Stimulated activated CD8-positive, alpha-beta memory T cell treated with anti-CD3 and anti-CD28 coated beads, Interleukin-12 subunit alpha, Interleukin-12 subunit beta, amount 100 ng/mL, for 4 hours (primary cell): Measurements from ENCODE around the gene CELF5.
A peak's percentile ranks its signal among the peaks of the same experiment; 100 is the strongest.
"Not testable (repeated sequence)": the region's sequence is repeated elsewhere in the genome, so short reads cannot be mapped to it uniquely, and the experiment has no call there.

Experiments
- DNase-seq: peaks from one replicate; pipeline ENCODE4 v3.0.0-alpha.2; 2020; ENCODE audit warnings: low read depth

Gene CELF5

GRCh38 chr19:3274245-3274941 is 49.9 kb downstream of the CELF5 start:
- DNase-seq = no peak

- DNase-seq = no peak
Observed at GRCh38 chr19:3274942-3275582, 50.6 kb downstream of the CELF5 start.

DNA sequence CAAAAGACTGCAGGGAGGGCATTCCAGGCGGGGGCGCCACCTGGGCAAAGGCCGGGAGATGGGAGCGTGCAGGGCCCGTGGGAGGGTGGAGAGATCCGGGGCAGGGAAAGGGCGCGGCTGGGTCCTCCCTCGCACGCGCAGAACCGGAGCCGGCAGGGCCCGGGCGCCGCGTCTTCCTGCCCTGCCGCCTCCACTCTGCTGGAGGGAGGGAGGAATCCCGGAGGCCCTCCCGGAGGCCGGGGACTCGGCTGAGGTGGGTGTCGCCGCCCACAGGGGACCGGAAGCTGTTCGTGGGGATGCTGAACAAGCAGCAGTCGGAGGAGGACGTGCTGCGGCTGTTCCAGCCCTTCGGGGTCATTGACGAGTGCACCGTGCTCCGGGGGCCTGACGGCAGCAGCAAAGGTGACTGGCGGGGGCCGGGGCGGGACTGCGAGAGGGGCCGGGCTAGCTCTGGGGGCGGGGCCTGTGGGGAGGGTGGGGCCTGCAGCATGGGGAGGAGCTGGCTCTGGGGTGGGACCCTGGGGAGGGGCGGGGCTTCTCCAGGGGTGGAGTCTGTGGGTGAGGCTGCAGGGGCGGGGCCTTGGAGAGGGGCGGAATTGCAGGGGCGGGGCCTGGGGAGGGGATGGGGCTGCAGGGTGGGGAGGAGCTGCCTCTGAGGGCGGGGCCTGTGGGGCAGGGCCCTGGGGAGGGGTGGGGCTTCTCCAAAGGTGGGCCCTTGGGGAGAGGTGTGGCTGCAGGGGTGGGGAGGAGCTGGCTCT is 51.3 kb downstream of the CELF5 start:
- DNase-seq = peak; percentile 70

GRCh38 chr19:3276341-3276799 is 51.9 kb downstream of the CELF5 start:
- DNase-seq = no peak

DNA sequence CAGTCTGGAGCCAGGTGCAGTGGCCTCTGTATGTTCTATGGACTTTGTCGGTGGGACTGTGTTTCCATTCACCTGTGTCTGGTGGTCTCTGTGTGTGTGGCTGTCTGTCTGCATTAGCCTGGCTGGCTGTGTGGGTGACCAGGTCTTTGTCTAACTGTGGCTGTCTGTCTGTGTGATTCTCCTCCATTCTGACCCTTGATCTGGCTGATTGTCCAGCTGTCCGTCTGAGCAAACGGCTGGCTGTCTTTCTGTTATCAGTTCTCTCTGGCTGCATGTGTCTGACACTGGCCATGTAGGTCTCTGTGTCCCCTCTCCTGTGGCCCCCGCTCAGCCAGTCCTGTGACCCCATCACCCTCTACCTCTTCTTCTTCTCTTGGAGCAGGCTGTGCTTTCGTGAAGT is 53.2 kb downstream of the CELF5 start:
- DNase-seq = no peak

GRCh38 chr19:3278294-3278693 is 53.8 kb downstream of the CELF5 start:
- DNase-seq = no peak

- DNase-seq = no peak
Observed at GRCh38 chr19:3278749-3279148, 54.3 kb downstream of the CELF5 start.

- no peak for DNase-seq
Observed at GRCh38 chr19:3279306-3279705, 54.8 kb downstream of the CELF5 start.

DNA sequence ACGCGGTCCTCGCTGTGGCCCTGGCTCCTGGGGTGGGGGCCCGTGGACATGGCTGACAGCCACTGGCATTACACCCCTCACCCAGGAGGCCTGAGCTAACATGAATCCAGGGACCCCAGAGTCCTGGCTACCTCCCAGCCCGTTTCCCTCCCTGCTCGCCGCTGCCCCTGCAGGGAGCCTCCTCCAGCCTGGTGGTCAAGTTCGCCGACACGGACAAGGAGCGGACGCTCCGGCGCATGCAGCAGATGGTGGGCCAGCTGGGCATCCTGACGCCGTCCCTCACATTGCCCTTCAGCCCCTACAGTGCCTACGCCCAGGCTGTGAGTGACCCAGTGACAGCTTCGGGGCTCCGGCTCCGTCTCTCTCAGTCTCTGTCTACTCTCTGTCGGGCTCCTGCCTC is 56.6 kb downstream of the CELF5 start:
- DNase-seq = no peak

DNA sequence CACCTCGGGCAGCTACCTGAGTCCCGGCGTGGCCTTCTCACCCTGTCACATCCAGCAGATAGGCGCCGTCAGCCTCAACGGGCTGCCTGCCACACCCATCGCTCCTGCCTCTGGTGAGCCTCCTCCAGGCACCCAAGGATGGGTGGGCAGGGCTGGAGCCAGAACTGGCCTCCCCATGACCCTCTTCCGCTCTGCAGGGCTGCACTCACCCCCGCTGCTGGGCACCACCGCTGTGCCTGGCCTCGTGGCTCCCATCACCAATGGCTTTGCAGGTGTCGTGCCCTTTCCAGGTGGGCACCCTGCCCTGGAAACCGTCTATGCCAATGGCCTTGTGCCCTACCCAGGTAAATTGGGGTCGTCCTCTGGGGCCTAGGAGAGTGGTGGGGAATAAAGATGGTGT is 57.7 kb downstream of the CELF5 start:
- DNase-seq = no peak

DNA sequence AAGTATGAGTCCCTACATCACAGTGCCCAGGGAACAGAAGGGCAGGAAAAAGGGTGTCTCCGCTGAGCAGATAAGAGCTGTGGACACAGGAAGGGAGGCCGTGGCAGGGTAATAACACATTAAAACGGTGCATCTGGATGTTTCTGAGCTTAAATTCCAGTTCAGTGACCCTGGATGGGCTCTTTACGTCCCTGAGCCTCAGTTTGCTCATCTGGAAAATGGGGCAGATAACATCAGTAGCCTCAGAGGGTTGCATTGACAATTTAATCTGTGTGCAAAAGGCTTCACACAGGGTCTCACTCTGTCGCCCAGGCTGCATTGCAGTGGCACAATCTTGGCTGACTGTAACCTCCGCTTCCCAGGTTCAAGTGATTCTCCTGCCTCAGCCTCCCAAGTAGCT is 58.1 kb downstream of the CELF5 start:
- DNase-seq = no peak

DNA sequence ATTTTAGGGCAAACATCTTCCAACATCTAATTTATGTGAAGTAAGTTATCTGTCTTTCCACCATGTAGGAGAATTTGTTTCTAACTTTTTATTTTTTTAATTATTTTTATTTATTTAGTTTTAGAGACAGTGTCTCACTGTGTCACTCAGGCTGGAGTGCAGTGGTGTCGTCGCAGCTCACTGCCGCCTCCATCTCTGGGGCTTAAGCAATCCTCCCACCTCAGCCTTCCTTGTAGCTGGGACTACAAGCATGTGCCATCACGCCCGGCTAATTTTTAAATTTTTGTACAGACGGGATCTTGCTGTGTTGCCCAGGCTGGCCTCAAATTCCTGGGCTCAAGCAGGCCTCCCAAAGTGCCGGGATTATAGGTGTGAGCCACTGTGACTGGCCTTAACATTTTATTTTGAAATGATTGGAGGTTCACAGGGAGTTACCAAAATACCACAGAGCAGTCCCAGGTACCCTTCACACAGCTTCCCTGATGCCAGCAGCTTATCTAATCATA is 58.8 kb downstream of the CELF5 start:
- DNase-seq = no peak

DNA sequence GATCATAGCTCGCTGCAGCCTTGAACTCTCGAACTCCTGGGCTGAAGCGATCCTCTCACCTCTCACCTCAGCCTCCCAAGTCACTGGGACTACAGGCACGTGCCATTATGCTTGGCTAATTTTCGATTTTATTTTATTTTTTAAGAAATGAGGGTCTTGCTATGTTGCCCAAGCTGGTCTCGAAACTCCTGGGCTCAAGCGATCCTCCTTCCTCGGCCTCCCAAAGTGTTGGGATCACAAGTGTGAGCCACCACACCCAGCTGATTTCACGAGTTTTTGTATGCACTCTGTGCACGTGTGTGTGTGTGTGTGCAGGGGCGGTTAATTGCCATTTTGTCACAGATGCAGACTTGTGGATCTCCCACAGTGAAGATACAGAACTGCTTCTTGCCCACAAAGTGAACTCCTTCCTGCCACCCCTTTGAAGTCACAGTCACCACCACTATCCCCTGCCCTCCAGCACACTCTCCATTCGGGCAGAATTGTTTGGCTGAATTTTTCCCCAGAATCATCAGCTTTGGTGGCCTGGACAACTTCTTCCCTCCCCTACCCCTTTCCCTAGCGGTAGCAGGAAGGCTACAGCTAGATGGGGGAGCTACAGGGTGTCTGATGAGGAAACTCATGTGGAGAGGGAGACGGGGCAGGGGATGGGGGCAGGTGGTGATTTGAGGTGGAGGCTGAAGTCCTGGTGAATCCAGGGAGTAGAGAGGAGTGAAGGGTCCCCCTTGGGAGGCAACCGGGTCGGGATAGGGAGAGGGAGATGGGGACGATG is 59.6 kb downstream of the CELF5 start:
- no peak for DNase-seq

- DNase-seq = peak; percentile 37
Observed at GRCh38 chr19:3284759-3285646, 60.5 kb downstream of the CELF5 start.

GRCh38 chr19:3285647-3286176 is 61.3 kb downstream of the CELF5 start:
- no peak for DNase-seq

GRCh38 chr19:3287814-3288213 is 63.4 kb downstream of the CELF5 start:
- DNase-seq = no peak

DNA sequence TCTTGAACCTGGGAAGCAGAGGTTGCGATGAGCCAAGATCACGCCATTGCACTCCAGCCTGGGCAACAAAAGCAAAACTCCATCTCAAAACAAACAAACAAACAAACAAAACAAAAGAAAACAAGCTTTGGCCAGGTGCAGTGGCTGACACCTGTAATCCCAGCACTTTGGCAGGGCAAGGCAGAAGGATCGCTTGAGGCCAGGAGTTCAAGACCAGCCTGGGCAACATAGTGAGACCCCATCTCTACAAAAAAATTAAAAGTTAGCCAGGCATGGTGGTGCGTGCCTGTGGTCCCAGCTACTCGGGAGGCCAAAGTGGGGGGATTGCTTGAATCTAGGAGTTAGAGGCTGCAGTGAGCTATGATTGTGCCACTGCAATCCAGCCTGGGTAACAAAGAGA is 64.0 kb downstream of the CELF5 start:
- DNase-seq = not testable (repeated sequence)

DNA sequence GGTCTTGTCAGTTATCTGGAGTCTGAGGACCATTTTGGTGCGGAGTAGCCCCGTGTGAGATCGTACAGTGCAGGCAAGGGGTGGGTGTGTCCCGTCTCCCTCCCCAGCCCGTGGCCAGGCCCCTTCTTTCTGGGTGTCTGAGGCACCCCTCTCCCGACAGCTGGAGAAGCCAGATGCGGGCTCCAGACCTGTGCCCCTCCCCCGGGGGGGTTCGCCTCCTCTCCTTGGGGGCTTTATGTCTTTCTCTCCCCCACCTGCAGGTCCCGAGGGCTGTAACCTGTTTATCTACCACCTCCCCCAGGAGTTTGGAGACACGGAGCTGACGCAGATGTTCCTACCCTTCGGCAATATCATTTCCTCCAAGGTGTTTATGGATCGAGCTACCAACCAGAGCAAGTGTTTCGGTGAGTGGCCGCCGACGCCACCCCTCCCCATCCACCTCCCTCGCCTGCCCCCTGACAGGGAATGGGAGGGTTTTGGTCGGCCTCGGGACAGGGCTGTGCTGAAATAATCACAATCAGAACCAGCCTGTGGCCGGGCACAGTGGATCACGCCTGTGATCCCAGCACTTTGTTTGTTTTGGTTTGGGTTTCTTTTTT is 65.6 kb downstream of the CELF5 start:
- no peak for DNase-seq

- not testable (repeated sequence) for DNase-seq
Observed at GRCh38 chr19:3290858-3291257, 66.4 kb downstream of the CELF5 start.

- DNase-seq = no peak
Observed at GRCh38 chr19:3291644-3292043, 67.2 kb downstream of the CELF5 start.
